Germinal center (tissue), 1 donor: ENCODE data around the gene LPCAT1.
"Not testable (repeated sequence)": the region's sequence is repeated elsewhere in the genome, so short reads cannot be mapped to it uniquely, and the experiment has no call there.

Experiments used
- DNase-seq: peaks from one replicate; pipeline ENCODE4 v3.0.0; 2012; ENCODE audit warnings: mixed read lengths, low spot score

LPCAT1 gene

DNA sequence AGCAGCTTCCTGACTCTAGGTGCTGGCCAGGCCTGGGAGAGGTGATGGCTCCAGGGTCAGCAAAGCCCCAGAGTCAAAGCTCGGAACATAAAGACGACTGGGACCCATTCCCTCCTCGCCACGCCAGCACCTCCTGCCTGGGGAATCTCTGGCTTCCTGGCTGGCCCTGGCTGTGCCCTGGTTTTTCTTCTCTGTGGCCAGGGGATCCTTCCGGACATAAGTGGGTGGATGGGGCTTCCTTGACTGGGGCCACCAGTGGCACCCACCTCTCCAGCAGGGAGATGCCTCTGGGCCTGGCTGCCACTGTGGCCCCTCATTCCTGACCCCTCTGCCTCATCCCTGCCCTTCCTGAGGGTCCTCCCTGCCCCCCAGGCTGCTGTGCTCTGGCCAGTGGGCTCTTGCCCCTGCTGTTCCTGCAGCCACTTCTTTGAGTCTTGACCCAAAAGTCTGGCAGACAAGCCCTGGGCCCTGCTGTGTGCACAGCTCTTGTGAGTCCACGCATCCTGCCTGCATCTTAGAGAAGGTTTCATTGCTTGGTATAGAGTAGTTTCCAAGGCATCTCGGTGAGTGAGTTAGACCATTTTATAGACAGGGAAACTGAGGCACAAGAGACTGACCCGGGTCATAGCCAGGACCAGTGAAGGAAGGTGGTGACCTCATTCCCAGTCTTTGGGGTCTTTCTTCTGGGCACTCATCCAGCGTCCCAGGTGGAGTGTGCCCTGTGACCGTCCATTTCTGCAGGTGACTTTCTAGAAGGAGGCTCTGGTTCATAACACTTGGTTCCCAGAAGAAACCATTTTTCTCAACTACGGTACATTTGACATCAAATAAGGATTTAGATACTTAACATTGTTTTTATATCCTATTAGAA, 17.3 kb upstream of the LPCAT1 start:
- no peak for DNase-seq

DNA sequence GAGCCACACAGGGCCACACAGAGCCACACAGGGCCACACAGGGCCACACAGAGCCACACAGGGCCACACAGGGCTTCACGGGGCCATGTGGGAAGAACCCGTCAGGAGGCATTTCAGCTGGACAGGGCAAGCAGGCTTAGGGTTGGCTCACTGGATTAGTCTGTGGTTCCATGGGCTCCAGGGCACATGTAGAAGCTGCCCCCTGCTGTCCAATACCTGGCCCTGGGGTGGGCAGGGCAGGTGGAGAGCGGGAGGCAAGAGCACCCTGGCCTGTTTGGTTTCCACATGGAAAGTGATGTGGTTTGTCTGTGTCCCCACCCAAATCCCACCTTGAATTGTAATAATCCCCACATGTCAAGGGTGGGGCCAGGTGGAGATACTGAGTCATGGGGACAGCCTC, 16.4 kb upstream of the LPCAT1 start:
- DNase-seq: no peak

DNA sequence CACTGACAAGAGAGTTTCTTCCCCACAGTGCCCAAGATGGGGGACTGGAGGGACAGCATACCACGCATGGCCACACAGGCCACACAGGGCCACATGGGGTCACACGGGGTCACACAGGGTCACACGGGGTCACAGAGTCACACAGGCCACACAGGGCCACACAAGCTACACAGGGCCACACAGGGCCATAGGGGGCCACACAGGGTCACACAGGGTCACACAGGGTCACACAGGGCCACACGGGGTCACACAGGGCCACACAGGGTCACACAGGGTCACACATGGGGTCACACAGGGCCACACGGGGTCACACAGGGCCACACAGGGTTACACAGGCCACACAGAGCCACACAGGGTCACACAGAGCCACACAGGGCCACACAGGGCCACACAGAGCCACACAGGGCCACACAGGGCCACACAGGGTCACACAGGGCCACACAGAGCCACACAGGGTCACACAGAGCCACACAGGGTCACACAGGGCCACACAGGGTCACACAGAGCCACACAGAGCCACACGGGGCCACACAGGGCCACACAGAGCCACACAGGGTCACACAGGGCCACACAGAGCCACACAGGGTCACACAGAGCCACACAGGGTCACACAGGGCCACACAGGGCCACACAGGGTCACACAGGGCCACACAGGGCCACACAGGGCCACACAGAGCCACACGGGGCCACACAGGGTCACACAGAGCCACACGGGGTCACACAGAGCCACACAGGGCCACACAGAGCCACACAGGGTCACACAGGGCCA, 15.8 kb upstream of the LPCAT1 start:
- not testable (repeated sequence) for DNase-seq

DNA sequence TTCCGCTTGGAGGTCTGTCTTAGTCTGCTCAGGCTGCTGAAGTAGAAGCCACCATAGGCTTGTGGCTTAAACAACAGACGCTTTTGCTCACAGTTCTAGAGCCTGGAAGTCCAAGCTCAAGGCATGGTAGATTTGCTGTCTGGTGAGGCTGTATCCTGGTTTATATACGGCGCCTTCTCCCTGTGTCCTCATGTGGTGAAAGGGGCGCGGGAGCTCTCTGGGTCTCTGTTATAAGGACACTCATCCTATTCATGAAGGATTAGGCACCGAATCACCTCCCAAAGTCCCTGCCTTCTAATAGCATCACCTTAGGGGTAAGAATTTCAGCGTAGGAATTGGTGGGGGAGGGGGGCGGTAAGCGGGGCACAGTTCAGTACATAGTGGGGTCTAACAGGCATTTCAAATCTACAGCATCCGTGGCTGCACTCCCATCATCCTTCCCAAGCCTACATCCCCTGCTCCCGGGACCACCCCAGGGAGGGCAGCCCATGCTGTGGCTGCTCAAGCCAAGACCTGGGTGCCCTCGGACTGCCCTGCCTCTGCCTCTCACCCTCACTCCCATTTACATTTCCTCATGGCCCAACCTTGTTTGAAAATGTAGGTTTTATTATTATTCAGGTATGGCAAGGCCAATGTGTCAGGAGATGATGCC, 15.1 kb upstream of the LPCAT1 start:
- no peak for DNase-seq

DNA sequence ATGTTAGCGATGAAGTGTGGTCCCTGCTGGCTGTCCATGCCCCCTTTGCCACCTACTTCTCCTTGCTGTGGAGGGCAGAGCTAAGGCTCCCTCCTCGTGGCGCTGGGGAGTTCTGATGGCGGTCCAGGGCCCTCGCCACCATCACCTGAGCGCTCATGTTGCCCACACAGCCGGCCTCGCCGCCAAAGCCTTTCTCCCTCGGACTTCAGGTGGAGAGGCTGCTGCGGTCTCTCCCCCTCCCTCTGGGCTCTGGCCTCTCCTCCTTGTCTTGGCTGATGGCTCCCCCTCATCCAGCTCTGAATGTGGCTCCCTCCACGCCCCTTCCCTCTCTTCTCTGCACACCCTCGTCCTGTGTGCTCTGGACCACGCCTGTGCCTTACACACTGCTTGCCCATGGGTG, 14.5 kb upstream of the LPCAT1 start:
- no peak for DNase-seq

DNA sequence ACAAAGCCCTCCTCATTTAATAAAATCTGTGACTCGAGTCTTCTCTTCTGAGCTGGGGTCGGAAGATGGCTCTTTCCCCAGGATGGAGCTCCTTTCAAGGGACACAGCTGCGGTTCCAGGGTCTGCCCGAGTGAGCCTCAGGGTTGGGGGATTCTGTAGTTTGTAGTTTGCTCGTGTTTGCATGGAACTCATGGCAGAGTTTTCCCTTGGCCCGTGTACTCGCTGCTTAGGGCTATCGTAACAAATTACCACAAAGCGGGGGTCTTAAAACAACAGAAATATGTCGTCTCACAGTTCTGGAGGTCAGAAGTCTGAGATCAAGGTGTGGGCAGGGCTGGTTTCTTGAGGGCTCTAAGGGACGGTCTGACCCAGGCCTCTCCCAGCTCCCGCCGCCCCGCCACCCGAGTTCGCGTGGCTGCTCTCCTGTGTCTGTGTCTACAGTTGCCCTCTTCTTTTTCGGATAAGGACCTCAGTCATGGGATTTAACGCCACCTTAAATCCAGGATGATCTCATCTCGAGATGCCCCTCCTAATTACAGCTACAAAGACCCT, 13.9 kb upstream of the LPCAT1 start:
- no peak for DNase-seq

DNA sequence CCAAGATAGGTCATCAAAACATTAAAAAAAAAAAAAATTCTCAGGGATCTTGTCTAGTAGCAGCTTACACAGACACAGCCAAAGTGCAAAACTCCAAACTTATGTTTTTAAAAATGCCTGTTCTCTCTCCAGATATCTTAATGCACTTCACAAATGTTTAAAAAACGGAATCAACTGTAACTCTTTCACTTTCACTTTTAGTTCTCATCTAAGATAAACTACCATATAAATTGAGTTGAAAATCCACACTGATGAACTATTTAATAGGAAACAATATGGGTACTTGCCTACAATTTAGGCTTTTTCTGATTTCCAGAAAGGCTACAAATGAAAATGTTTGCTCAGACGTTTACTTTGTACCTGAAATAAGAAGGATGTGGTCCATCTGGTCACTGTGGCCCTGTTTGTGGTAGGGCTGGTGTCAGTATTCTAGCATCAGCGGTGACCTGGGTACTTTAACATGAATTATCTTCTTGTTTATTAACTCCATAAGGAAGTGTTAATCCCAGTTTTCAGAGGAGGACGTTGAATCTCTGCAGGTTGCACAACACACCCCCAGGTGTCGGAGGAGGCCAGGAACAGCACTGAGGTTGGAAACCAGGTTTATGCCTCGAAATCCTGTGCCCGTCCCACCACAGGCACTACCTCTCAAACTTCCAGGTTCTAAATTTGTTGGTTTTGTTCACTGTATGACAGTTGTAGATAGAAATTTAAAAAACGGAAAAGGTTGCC, 13.3 kb upstream of the LPCAT1 start:
- DNase-seq: peak; percentile 51

DNA sequence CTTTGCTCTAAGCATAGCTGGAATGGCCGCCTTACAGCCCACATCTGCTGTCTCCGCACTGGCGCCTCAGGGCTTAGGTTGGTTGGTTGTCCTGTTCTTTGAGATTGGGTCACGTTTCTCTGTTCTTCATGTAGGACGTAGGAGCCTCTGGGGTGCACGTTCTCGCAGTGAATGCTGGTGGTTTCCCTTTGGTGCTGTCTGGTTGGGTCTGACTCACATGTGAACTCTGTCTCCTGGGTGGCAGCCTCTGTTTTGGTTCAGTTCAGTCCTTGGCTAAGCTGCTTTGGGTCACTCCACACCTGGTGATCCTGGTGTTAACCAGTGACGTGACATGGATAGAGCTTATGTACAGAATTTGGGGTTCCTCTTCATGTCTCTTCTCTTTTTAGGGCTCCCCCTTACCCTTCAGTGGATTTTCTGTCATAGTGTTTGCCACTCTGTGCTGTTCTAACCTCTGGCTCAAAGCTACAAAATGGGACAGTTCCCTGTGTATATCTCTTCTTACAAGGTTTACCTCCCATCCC, 12.6 kb upstream of the LPCAT1 start:
- DNase-seq: peak; percentile 78

DNA sequence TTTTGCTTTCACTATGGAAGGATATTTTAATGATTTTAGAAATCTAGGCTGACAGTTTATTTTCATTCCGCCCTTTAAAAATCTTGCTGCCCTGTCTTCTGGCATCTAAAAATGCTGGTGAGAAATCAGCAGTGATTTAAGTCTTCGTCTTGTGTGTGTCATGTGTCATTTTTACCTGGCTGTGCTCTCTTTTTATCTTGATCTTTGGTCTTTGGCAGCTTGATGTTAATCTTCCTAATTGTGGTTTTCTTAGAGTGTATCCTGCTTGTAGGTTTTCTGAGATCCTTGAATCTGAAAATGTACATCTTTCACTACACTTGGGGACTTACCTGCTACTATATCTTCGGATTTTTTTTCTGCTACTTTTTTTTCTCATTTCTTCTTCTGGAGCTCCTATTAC, 11.9 kb upstream of the LPCAT1 start:
- no peak for DNase-seq

DNA sequence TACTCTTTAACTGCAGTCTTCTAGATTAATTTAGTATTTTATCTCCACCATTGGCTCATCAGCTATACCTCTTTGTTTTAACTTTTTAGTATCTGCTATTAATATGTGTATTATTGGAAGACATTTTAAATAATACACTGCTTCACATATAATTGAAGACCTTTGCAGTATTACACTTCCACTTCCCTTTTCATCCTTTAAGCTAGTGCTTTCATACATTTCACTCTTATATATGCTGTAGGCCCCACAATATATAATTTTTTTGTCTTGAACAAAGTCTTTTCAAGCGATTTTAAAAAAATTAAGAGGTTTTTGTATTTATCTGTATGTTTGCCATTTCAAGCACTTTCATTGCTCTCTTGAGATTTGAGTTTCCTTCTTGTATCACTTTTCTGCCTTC, 8.6 kb upstream of the LPCAT1 start:
- DNase-seq: no peak

DNA sequence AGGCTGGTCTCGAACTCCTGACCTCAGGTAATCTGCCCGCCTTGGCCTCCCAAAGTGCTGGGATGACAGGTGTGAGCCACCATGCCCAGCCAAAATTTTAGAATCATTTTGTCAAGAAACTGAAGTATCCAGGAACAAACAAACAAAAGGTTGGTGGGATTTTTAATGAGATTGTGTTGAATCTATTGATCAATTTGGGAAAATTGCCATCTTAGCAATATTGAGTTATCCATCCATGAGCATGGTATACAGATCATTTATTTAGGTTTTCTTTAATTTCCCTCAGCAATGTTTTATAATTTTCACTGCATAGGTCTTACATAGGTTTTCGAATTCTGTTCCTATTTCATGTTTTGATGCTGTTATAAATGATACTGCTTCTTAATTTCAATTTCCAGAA, 5.7 kb upstream of the LPCAT1 start:
- DNase-seq: no peak

DNA sequence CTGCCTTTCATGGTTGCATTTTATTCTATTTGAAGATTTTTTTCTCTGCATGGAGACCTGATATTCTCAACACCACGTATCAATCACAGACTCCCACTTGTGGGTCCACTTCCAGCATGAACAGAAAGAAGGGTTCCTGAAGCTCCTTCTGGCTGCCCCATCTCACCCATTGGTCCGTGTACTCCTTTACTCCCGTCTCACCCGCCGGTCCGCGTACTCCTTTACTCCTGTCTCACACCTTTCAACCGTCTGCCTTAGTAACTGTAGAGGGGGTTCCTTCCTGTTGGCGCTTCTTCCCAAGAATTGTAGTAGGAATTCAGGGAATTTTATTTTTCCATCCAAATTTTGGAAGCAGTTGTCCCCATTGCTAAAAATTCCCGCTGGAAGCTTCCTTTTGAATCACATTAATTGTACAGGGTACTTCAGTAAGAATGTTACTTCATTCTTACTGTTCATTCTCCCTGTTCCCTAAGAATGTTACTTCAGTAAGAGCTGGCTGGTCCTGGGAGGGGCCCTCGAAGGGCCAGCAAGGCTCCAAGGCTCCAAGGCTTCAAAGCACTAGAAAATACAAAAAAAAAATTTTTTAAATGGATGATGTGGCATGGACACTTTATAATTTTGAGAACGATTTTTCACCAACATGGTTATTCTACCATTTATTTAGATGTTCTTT, 3.9 kb upstream of the LPCAT1 start:
- DNase-seq: no peak

DNA sequence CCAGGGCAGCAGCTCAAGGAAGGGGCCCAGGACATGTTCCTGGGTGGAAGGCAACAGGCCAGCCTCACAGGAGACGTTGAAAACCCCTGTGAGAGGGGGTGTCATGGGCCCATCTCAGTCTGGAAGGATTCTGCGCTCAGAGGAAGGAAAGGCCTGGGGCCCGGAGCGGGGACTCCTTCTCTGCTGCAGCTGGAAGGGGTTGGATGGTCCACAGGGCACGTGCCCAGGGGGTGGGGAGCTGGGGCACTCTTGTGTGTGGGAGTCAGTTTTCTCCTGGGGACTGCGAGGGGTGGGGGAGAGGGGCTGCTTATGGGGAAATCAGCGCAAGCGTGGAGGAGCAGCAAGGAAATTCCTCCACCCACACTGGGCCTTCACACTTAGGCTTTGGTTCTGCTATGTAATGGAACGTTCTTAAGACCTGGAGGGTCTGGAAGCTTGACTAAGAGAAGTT, 2.9 kb upstream of the LPCAT1 start:
- peak; percentile 44 for DNase-seq

DNA sequence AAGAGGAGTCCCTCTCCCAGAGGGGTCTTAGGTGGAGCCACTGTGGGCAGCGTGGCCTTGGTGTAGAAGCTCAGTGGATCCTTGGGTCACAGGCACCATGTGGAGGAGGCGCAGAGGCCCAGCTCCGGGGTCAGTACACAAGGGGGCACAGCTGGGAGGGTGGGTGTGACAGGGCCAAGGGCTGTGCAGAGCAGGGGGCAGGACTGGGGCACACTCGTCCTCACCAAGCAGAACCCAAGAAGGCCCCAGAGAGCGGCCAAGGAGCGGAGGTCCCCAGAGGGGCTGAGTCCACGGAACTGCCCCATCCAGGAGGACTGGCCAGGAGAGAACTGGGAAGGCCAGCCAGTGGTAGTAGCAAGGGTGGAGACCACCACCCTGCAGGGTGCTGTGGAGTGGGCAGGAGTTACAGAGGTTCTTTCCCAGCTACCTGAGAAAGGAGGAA, 2.5 kb upstream of the LPCAT1 start:
- DNase-seq: no peak

DNA sequence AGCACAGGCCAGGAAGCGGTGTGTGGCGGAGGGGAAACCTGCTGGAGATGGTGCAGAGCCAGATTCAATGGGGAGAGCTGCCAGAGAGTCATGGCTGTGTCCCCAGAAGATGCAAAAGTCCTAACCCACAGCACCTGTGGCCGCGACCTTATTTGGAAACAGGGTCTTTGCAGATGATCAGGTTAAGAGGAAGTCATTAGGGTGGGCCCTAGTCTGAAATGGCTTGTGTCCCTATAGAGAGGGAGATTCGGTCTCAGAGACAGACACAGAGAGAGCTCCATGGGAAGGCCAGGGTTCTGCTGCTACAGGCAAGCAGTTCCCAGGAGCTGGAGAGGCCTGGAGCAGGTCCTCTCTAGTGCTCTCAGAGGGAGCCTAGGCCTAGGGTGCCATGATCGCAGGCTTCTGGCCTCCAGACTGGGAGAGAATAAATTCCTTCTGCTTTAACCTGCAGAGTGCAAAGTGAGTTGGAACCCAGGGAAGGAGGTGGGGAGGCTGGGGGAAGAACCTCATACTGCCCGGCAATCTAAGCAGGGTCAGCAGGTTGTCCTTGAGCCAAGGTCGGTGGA, 1.9 kb upstream of the LPCAT1 start:
- peak; percentile 67 for DNase-seq

DNA sequence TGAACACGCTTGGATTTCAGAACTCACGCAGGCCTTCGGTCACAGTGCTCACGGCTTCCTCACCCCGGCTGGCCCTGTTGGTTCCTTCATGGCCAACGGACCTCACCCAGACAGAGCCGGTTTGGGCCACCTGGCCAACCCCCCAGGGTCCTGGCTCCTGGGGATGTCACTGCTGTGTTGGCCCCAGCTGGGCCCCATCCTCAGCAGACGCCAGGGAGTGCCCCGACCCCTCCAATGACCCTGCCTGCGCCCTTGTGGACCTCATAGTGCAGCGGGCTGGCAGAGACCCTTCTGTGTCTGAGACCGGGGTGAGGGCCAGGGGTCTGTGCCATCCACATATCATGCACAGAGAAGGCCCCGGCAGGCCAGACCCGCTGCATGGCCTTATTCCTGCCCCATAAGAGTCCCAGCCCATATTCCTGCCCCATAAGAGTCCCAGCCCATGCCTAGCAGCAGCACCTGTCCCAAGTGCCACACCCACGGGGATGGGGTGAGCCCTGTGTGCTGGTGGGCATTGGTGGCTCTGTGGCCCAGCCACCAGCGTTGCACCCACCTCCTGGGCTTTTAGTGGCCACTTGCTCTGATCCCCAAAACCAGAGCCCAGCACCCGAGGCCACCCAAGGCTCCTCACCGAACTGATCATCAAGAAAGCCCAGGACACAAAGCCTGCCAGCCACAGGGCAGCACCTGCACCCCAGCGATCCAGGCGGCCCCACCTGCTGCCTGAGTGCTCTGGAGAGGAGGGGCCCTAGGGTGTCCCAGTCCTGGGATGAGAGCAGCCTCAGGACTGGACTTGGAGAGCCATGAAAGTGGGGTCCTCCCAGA, 1.3 kb upstream of the LPCAT1 start:
- no peak for DNase-seq

DNA sequence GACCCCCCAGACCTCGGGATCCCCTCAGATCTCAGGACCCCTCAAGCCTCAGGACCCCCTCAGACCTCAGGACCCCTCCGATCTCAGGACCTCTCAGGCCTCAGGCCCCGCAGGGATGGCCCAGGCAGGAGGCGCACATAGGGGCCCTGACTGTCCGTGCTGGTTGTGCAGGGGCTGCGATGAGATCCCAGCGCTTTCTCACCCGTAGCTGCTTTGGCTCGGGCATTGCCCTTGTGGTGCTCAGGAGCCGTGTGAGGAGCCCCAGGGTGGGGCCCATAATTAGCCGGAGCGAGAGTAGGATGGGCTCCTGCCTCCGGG, 680 bp upstream of the LPCAT1 start:
- DNase-seq: no peak

DNA sequence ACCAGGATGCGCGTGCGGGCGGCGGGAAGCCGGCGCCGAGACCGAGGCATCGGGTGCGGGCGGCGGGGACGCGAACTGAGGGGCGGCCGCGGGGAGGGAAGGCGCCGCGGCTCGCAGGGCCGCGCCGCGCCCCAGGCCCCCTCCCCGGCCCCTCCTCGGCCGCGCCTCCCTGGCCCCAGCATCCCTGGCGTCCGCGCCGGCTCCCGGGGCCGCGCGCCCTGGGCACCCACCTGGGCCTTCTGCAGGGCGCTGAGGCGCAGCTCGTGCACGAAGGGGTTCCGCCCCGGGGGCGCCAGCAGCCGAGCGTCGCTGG, 324 bp downstream of the LPCAT1 start:
- peak; percentile 60 for DNase-seq

DNA sequence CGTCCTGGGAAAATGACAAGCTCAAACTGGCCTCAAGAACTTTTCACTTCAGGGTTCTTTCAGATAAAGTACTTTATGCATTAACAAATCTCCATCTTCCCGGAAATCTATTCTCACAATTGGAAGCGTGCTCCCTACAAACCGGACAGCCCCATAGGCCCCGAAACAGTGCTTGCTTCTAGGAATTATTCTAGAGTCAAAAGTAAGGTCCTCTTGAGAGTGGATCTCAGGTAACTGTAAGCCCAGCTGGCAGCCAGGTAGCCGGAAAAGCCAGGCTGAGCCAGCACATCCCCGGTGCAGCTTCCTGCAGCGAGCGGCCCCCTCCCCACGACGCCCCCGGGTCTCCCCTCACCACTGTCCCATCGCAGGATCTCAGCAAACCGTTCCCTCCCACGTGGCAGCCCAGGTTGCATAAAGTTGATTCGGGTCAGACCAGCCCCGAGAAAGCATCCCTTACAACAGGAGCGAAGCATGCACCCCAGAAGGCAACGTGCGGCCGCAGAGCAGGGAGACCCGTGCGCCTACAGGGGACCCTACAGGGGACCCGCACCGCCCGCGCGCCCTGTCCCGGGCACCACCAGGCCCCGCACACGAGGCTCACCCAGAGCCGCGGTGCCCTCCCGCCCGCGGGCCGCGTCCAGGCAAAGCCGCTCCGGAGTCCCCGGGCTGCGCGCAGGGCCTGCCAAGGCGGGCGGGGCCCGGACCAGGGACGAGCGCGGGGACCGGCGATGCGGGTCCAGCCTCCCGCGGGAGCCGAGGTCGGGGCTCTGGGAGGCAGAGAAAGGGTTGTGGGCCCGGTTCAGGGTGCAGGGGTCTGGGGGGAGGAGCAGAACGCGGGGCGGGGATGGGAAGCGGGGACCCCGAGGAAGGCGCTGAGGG, 920 bp downstream of the LPCAT1 start:
- no peak for DNase-seq
